CD4-positive, alpha-beta T cell treated with Interleukin-2 at 100 ng/mL for 4 hours (primary cell): ENCODE data around the gene DOCK1.

Experiments used
- DNase-seq: peaks from one replicate; pipeline ENCODE4 v3.0.0-alpha.2; 2020; ENCODE audit warnings: low spot score

Gene DOCK1

DNA sequence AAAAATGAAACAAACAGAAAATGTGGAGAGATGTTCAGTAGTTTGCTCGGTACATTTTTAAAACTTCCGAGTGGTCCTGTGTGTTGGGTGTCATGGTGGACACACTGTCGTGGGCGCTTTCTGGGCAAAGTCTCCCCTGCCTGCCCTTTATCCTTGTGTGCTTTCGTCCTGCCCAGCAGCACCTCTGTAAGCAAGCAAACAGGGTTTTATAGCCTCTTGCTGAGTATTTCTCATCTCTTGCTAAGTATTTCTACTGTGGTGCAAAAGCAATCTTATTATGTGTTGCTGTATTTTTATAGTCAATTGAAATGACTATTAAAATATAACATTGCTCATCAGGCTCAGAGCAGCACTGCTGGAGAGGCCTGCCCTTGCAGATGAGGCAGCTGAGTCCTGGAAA, 48.7 kb downstream of the DOCK1 start:
- DNase-seq, result no peak

DNA sequence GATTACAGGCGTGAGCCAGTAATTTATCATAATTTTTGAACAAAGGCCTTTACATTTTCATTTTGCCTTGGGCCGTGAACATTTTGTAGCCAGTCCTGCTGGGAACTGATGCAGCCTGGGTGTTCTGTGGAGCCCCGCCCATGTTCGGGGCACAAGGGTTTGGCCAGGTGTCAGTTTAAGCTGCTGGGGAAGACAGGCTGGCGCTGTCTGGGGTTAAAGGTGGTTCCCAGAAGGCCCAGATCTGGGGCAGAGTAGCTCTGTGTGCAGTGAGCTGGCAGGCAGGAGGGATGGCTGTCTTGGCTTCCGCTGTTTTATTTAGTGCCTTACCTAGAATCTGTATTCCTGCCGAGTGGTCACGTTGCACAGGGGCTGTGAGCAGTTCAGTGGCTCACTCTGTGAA, 50.2 kb downstream of the DOCK1 start:
- DNase-seq, result no peak

GRCh38 chr10:126955934-126956711, 50.9 kb downstream of the DOCK1 start:
- no peak for DNase-seq

- DNase-seq, result no peak
These were observed 51.5 kb downstream of the DOCK1 start for GRCh38 chr10:126956712-126957108.

- DNase-seq, result no peak
These were observed 51.9 kb downstream of the DOCK1 start for GRCh38 chr10:126957111-126957510.

DNA sequence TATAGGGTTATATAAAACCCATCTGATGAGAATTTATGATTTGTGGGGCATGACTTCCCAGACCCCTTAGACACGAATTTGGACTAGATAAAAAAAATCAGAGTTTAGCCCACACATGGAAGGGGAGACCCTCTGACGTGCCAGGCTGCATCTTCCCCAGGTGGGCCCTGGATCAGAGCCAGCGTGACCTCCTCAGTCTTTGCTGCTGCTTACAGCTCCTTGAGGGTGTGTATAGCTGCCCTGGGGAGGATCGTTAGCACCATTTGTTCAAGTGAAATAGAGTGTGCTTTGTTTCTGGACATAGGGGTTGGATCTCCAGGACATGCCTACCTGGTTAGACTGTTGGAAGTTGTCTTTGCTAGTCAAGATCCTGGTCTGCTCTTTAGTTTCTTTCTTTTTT, 54.2 kb downstream of the DOCK1 start:
- no peak for DNase-seq

DNA sequence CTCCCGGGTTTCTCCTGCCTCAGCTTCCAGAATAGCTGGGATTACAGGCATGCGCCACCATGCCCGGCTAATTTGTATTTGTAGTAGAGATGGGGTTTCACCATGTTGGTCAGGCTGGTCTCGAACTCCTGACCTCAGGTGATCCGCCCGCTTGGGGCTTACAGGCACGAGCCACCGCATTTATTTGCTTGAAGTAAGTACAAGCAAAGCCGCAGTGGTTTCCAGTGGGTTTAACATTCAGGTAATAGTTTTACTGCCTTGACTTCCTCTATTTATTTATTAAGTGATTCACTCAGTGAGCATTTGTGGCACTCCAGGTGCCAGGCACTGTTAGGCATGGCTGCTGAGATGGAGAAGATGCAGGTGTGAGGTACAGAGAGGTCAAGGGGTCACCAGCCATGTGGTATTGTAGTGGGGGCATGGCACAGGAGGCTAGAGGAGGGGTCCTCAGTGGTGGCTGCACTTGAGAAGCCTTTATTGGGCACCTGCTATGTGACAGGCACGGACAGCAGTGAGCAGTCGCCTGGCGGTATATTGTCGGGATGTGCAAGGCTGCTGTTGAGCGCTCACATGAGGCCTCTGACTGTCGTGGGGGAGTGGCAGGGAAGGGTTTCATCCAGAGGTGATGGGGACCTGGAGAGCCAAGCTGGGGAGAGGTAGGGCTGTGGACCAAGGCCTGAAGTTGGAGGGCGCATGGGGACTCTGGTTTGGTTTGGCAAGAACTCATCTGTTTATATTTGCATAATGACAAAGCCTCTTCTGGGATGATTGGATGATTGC, 54.9 kb downstream of the DOCK1 start:
- no peak for DNase-seq

GRCh38 chr10:126963354-126963753, 58.1 kb downstream of the DOCK1 start:
- no peak for DNase-seq

GRCh38 chr10:126964190-126964589, 59.0 kb downstream of the DOCK1 start:
- DNase-seq, result no peak

DNA sequence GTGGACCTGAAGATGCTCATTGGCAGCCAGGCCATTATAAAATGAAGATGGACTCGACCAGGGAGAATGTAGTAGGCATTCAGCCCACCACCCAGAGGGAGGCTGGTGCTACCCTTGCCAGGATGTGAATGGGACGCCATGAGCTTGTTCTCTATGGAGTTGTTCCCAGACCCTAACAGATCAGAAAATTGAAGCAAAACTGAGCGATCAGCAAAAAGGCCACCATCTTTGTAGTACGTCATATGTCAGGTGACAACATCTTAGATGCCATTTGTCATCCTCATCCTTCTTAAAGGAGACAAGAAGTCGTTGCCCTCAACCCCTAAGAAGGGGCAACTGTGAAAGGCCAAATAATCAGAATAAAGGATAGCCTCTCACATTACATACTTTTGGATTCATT, 61.7 kb downstream of the DOCK1 start:
- no peak for DNase-seq

DNA sequence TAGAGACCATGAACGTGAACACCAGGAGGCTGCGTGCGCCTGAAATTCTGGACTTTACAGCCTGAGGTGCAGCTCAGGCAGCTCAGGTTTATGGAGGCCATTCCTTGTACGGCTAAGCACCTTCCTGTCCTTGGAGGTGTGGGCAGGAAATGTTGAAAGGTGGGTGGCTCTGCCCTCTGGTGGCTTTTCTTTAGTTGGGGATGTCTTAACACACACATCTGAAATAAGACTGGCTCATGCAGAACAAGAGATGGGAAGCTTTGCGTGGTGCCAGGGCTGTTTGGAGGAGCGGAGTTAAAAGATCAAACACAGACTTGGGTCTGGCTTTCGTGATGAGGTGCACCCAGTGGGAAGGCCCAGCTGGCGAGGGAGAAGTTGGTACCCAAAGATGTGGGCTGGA, 64.1 kb downstream of the DOCK1 start:
- no peak for DNase-seq

DNA sequence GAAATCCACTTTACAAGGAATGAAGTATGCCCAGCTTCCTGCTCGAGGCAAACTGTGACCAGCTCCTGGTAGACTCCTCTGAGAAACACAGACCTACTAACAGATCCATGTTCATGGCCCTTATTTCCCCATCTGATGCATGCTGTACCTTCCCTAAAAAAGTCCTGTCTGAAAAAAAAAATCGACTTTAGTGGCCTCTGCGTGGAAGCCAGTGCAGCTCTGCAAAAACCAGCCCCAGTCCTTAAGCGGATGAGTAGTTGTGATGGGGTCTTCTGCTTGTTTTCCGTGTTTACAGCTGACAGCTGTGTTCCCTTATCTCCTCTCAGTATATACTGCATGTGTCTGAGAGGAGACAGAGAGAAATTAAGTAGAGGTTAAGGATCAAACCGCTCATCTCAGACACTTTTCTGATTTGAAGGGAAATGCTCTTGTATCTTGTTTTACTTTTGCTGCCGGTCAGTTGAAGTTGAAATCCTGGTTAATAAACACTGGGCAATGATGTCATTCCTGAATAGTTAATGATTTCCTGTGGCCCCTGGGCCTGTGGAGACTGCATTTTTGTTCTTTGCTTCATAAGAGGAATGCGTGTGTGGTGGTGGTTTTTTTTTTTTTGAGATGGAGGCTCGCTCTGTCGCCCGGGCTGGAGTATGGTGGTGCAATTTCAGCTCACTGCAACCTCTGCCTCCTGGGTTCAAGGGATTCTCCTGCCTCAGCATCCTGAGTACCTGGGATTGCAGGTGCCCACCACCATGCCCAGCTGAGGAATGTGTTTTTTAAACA, 67.6 kb downstream of the DOCK1 start:
- DNase-seq, result no peak

DNA sequence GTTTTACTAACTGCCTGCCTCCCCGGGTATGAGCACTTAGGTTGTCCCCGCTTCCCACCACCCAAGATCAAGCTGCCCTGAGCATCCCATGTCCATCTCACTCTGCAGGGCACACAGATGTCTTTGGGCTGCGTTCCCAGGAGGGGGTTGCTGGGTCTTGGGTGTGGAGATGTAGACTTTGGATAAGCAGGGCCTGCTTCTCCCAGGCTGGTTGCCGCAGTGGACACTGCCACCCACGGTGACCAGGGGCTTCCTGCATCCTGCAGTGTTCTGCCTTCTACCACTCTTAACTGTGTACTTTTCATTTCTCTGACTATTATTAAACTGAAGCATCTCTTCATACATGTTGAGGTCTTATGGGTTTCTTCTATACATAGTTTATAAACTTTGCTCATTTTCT, 70.0 kb downstream of the DOCK1 start:
- no peak for DNase-seq

DNA sequence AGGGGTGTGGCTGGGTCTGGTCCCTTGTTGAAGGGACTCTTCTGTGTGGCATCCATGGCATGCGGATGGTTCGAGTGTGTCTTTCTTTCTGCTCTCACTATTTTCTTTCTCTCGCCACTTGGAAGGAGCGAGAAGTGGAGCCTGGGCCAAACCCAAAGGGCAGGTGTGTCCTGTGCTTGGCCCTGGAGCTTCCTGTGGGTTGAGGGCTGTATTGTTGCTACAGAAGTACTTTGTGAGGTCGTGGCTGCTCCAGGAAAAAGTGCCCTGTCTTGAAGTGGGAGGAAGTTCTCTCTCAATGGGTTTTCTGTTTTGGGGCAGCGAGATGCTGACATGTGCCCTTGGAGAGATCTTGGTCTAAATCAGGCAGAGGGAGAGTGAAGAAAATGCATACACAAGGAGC, 72.0 kb downstream of the DOCK1 start:
- DNase-seq, result no peak

GRCh38 chr10:126979311-126979710, 74.1 kb downstream of the DOCK1 start:
- DNase-seq, result no peak

DNA sequence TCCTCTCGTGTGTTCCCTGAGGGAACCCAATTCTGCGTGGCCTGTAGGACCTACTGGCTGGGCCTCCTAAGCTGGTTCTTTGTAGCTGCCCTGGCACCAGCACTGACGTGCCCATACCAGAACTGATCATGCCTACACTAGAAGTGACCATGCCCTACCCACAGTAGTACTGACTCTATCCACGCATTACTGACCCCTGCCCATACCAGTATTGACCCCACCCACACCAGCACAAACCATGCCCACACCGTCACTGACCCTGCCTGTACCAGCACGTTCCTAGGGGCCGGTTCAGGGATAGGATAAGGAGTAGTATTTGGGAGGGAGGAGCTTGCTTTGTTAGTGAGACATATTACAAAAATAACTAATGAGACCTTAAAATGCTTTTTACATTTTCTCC, 88.0 kb downstream of the DOCK1 start:
- DNase-seq, result no peak

DNA sequence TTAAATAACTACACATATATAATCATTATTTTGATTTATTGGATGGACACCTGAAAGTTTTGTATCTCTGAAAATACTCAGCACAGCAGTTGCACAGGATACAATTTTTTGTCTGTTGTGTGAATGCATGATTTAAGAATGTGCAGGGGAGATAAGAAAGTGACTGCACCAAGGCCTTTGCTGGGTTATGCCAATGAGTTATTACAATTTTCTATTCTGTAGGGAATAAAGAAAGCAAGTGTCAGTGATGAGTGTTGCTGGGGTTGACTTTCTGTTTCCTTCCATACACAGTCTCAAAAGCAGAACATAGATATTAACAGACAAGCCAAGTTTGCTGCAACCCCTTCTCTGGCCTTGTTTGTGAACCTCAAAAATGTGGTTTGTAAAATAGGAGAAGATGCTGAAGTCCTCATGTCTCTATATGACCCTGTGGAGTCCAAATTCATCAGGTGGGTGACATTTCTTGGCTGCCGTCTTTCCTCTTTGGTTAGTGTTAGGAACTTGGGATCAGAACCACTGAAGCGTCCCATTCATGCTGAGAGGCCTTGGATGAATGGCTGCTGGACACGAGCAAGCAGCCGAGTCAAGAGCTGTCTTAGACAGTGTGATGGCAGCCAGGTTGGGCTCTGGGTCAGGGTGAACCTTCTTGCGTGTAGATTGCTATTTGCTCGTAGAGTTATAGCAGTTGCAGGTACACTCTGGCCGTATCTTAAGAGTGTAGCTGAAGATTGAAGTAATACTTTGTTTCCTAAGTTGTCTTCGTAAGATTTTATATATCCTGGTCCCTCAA, 92.8 kb downstream of the DOCK1 start:
- DNase-seq, result no peak

DNA sequence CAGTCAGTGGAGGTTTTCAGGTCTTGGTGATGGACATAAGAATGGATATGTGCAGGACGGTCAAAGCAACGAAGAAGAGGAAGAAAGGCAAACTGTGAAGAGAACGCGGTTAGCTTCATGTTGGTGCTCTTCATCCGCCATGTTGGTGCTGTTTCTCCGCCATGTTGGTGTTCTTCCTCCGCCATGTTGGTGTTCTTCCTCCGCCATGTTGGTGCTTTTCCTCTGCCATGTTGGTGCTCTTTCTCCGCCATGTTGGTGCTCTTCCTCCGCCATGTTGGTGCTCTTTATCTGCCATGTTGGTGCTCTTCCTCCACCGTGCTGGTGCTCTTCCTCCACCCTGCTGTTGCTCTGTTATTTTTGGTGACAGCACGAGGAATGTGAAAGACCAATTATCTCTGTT, 95.4 kb downstream of the DOCK1 start:
- no peak for DNase-seq

GRCh38 chr10:127003032-127003685, 97.9 kb downstream of the DOCK1 start:
- DNase-seq, result no peak

DNA sequence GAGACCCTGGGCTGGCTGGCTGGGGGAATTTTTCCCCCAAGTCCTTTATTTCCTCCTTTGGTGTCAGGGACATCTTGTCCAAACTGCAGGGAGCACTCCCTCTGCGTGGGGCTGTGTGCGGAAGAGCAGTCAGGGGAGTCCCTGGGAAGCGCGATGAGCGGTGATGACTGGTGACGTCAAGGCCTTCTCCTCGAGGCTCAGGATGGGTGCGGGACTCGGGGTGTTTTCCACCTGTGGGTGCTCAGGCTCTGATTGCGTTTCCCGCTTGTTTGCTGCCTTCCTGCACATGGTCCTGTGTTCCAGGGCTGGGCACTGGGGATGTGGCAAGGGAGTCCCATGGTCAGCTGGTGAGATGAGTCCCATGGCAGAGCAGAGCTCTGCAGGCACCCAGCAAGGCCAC, 101.2 kb downstream of the DOCK1 start:
- no peak for DNase-seq

GRCh38 chr10:127009366-127009765, 104.1 kb downstream of the DOCK1 start:
- no peak for DNase-seq

GRCh38 chr10:127011174-127011573, 105.9 kb downstream of the DOCK1 start:
- no peak for DNase-seq
